COR-L47 (cell line): ENCODE measurements around the gene CPZ.

Experiments
- DNase-seq: peaks from one replicate; lab custom pipeline; 2025; lab: John Stamatoyannopoulos, UW

The CPZ gene

GRCh38 chr4:8655411-8656184, 63.0 kb downstream of the CPZ start:
- DNase-seq: no peak

DNA sequence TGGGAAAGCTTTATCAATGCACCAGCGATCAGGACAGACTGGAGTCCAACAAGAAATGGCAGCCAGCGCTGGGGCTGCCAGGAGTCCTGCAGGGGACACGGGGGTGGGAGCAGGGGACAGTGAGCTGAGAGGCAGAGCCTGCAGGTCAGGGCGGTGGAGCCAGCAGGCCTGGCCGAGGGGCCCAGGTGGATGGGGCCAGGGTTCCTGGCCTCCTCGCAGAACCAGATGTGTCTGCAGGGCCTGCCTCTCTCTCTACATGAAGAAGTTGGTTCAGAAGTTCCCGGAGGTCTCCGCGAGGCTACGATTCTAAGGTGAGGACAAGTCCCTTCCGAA, 63.6 kb downstream of the CPZ start:
- no peak for DNase-seq

GRCh38 chr4:8656711-8657380, 64.3 kb downstream of the CPZ start:
- DNase-seq: no peak

- DNase-seq: no peak
Observed at GRCh38 chr4:8657381-8658088, 65.0 kb downstream of the CPZ start.

DNA sequence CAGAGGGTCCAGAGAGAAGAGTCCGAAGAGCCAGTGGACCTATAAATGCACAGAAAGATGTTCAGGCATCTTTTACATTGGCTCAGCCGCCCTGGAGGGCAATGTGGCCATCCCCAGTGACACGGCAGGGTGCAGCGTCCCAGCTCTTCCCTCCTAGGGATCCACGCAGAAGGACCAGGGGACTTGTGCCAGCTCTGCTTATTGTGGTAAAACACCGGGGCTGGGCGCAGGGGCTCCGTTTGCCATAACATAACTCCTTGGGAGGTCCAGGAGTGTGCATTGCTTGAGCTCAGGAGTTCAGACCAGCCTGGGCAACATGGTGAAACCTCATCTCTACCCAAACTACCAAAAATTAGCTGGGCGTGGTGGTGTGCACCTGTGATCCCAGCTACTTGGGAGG, 70.2 kb downstream of the CPZ start:
- DNase-seq: no peak

GRCh38 chr4:8664031-8664805, 71.7 kb downstream of the CPZ start:
- no peak for DNase-seq

DNA sequence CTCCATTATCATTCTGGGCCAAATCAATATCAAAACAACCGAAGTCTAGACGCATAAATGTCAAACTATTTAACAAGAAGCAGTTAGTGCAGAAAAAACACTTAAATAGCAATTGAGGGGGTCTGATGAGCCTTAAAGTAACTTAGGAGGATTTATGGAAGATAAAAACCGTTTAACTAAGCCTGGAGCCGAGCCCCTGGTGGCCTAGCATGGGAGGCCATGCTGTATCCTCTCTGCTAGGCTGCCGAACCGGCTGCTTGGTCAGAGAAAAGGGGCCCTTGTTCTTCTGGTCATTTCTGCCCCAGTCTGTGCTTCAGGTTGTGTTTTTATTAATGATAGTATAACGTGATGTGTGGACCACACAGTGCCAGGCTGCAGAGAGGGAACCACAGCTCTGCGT, 72.4 kb downstream of the CPZ start:
- DNase-seq: no peak

- no peak for DNase-seq
Observed at GRCh38 chr4:8665406-8666360, 73.1 kb downstream of the CPZ start.

DNA sequence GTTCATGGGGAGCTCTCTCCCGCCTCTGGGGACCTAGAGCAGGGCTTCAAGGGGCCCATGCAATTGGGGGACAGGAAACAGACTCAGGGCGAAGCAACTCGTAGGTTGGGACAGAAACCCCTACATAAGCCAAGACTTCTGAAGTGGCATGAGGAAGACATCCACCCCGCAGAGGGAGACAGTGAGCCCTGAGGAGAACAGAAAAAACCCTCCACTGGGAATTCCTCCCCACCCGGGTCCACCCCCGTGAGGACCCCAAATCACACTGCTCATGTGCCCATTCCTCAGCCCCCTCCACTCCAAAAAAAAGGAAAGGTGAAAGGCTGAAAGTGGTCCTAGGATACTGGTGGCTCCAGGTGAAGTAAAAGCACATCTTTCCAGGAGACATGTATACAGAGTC, 74.0 kb downstream of the CPZ start:
- DNase-seq: no peak
